Esophagus muscularis mucosa (tissue), 4 donors: ENCODE results near the gene GRK4.
"Not testable (repeated sequence)": the region's sequence is repeated elsewhere in the genome, so short reads cannot be mapped to it uniquely, and the experiment has no call there.

ENCODE experiments used
- EP300 ChIP-seq: sonication (generic); formaldehyde crosslinking; IDR thresholded peaks from one replicate; pipeline ENCODE4 v1.6.1; 2017; ENCODE audit warnings: antibody characterized with exemption
- POLR2A ChIP-seq: fragments of 450-650 bp; IDR thresholded peaks from one replicate; pipeline ENCODE4 v1.6.1; 2017; ENCODE audit warnings: antibody characterized with exemption, moderate library complexity, mild to moderate bottlenecking, low read depth
- TF ChIP-seq, protein P1 (sequence below), 3 experiments: fragments of 200-600 bp in 2 of 3; fragments of 450-650 bp in 1 of 3; sonication (generic) in 2 of 3; IDR thresholded peaks; one replicate each; pipeline ENCODE4 v1.5.1; 2017 to 2019; ENCODE audit warnings: antibody characterized with exemption in 3 of 3, mild to moderate bottlenecking in 2 of 3, moderate library complexity in 1 of 3

GRCh38 chr4:3051141-3051897, 87.9 kb downstream of the GRK4 start:
- not testable (repeated sequence) for TF ChIP-seq POLR2A, EP300
- TF ChIP-seq, protein P1, sequence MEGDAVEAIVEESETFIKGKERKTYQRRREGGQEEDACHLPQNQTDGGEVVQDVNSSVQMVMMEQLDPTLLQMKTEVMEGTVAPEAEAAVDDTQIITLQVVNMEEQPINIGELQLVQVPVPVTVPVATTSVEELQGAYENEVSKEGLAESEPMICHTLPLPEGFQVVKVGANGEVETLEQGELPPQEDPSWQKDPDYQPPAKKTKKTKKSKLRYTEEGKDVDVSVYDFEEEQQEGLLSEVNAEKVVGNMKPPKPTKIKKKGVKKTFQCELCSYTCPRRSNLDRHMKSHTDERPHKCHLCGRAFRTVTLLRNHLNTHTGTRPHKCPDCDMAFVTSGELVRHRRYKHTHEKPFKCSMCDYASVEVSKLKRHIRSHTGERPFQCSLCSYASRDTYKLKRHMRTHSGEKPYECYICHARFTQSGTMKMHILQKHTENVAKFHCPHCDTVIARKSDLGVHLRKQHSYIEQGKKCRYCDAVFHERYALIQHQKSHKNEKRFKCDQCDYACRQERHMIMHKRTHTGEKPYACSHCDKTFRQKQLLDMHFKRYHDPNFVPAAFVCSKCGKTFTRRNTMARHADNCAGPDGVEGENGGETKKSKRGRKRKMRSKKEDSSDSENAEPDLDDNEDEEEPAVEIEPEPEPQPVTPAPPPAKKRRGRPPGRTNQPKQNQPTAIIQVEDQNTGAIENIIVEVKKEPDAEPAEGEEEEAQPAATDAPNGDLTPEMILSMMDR (IDR thresholded peaks at IDR 0.05) = not testable (repeated sequence)
